ENCODE data around the gene MYH1. TPM values are rescaled to one million over a fixed set of nuclear protein-coding genes. Genes with fewer than 3 reads are reported as not detected.

Gene MYH1
- total RNA-seq, 4 donors from 2014 or later = 1,190 to 2,066 (median 1,615) TPM

- DNase-seq (no peak), ATAC-seq (no peak)
- H3K27ac ChIP-seq = no peak overlapping the region
- intact Hi-C loops (cut with DNase I; ENCODE audit: low total_unique reads) (no loop called here), in situ Hi-C loops (cut with MboI; ENCODE audit: low sequenced_read_pairs in 4 of 4) (loop anchor here in 1 of 4 donors (25.0 kb wide), 1 partner anchor 95 kb away; no protein-coding TSS in a partner anchor)
- H3K4me1 ChIP-seq = no peaks in the 10 kb centered on the region
- TF ChIP-seq POLR2A (IDR thresholded peaks at IDR 0.05) = no peak
- no peak for TF ChIP-seq CTCF (IDR thresholded peaks at IDR 0.05 in 4 of 5, conservative IDR thresholded peaks at IDR 0.05 in 1 of 5)
- H3K4me3 ChIP-seq = no peak overlapping the region
- peaks cover 0 to 4% (median 0%) of the 10 kb centered on the region in 3 donors for H3K9me3 ChIP-seq
- no peaks in the 10 kb centered on the region for H3K36me3 ChIP-seq
- H3K27me3 ChIP-seq = no peaks in the 10 kb centered on the region
Observed at GRCh38 chr17:10482252-10482651, 36.1 kb downstream of the MYH1 start.

GRCh38 chr17:10477701-10478100 is 40.6 kb downstream of the MYH1 start:
- TF ChIP-seq POLR2A (IDR thresholded peaks at IDR 0.05) (no peak), CTCF (IDR thresholded peaks at IDR 0.05 in 4 of 5, conservative IDR thresholded peaks at IDR 0.05 in 1 of 5) (no peak)
- Histone ChIP-seq H3K9me3 (no peaks in the 10 kb centered on the region), H3K27ac (no peak overlapping the region), H3K27me3 (no peaks in the 10 kb centered on the region), H3K36me3 (no peaks in the 10 kb centered on the region), H3K4me3 (no peak overlapping the region), H3K4me1 (no peaks in the 10 kb centered on the region)
- intact Hi-C loops (cut with DNase I; ENCODE audit: low total_unique reads) (no loop called here), in situ Hi-C loops (cut with MboI; ENCODE audit: low sequenced_read_pairs in 4 of 4) (loop anchor here in 1 of 4 donors (25.0 kb wide), 1 partner anchor 90 kb away; no protein-coding TSS in a partner anchor)
- ATAC-seq = no peak
- no peak for DNase-seq

GRCh38 chr17:10474536-10474935 is 43.8 kb downstream of the MYH1 start:
- Histone ChIP-seq H3K4me1 (no peaks in the 10 kb centered on the region), H3K27ac (no peak overlapping the region), H3K36me3 (no peaks in the 10 kb centered on the region), H3K4me3 (no peak overlapping the region), H3K27me3 (no peaks in the 10 kb centered on the region), H3K9me3 (no peaks in the 10 kb centered on the region)
- intact Hi-C loops (cut with DNase I; ENCODE audit: low total_unique reads) (no loop called here), in situ Hi-C loops (cut with MboI; ENCODE audit: low sequenced_read_pairs in 4 of 4) (no loop called here)
- DNase-seq (no peak), ATAC-seq (no peak)
- TF ChIP-seq POLR2A (IDR thresholded peaks at IDR 0.05) (no peak), CTCF (IDR thresholded peaks at IDR 0.05 in 4 of 5, conservative IDR thresholded peaks at IDR 0.05 in 1 of 5) (no peak)

GRCh38 chr17:10471858-10472257 is 46.5 kb downstream of the MYH1 start:
- peak in 1 of 2 donors; percentile 12 for ATAC-seq
- Histone ChIP-seq H3K27me3 (no peaks in the 10 kb centered on the region), H3K27ac (no peak overlapping the region), H3K36me3 (no peaks in the 10 kb centered on the region), H3K4me1 (no peaks in the 10 kb centered on the region), H3K4me3 (no peak overlapping the region), H3K9me3 (no peaks in the 10 kb centered on the region)
- intact Hi-C loops (cut with DNase I; ENCODE audit: low total_unique reads) (no loop called here), in situ Hi-C loops (cut with MboI; ENCODE audit: low sequenced_read_pairs in 4 of 4) (no loop called here)
- no peak for DNase-seq
- TF ChIP-seq CTCF (IDR thresholded peaks at IDR 0.05 in 4 of 5, conservative IDR thresholded peaks at IDR 0.05 in 1 of 5) = no peak
- TF ChIP-seq POLR2A (IDR thresholded peaks at IDR 0.05) = no peak

- Histone ChIP-seq H3K27me3 (no peaks in the 10 kb centered on the region), H3K36me3 (no peaks in the 10 kb centered on the region), H3K27ac (no peak within 1 kb of the TSS), H3K9me3 (no peaks in the 10 kb centered on the region), H3K4me3 (no peak within 1 kb of the TSS), H3K4me1 (no peaks in the 10 kb centered on the region)
- DNase-seq = no peak
- in situ Hi-C loops (cut with MboI; ENCODE audit: low sequenced_read_pairs in 4 of 4) = no loop called here
- TF ChIP-seq POLR2A (IDR thresholded peaks at IDR 0.05) (no peak), CTCF (IDR thresholded peaks at IDR 0.05 in 4 of 5, conservative IDR thresholded peaks at IDR 0.05 in 1 of 5) (no peak)
- no peak for ATAC-seq
- intact Hi-C loops (cut with DNase I; ENCODE audit: low total_unique reads) = no loop called here
Observed at GRCh38 chr17:10469459-10469858, 48.9 kb downstream of the MYH1 start, which contains the start of gene MYH4. Gene MYH4 (minus strand): TSS chr17:10469559. CDS start chr17:10466745, 2,814 bp downstream.
